ENCODE results near the gene OXER1.

DNA sequence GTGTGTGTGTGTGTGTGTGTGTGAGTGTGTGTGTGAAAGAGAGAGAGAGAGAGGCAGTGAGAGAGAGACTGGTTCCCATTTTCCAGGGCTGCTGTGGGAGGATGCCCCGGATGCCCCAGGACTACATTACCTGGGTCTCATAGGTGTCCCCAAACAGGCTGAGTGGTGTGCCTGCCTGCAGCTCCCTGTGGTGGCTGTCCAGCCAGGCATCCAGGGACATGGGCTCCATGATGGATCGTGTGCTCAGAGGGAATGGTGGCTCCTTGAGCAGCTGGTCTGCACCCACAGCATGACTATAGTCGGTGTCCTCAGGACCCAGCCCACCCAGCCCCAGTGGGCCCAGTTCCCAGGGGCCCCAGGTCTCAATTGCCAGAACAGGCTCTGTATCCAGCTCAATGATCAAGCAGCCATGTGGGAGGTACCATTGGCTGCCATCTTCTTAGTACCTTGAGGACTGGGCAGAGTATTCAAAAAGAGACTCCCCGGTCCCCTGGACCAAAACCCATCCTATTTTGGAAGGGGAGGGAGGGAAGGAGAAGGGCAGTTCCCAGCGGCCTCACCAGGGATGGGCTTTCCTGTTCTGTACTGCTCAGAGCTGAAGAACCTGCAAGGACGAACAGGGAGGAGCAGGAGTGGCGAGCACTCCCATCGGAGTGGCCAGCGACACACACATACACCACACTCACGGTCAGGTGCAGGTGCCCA lies 5.8 kb upstream of the OXER1 start:
- TF ChIP-seq, protein P1, sequence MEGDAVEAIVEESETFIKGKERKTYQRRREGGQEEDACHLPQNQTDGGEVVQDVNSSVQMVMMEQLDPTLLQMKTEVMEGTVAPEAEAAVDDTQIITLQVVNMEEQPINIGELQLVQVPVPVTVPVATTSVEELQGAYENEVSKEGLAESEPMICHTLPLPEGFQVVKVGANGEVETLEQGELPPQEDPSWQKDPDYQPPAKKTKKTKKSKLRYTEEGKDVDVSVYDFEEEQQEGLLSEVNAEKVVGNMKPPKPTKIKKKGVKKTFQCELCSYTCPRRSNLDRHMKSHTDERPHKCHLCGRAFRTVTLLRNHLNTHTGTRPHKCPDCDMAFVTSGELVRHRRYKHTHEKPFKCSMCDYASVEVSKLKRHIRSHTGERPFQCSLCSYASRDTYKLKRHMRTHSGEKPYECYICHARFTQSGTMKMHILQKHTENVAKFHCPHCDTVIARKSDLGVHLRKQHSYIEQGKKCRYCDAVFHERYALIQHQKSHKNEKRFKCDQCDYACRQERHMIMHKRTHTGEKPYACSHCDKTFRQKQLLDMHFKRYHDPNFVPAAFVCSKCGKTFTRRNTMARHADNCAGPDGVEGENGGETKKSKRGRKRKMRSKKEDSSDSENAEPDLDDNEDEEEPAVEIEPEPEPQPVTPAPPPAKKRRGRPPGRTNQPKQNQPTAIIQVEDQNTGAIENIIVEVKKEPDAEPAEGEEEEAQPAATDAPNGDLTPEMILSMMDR (IDR thresholded peaks at IDR 0.05) = no peak
- TF ChIP-seq POLR2A (IDR thresholded peaks at IDR 0.05) = no peak
